Measurements from ENCODE around the gene CYP1A2. TPM values are rescaled to one million over a fixed set of nuclear protein-coding genes. Genes with fewer than 3 reads are reported as not detected.
"Not testable (repeated sequence)": the region's sequence is repeated elsewhere in the genome, so short reads cannot be mapped to it uniquely, and the experiment has no call there.

Gene CYP1A2
- total RNA-seq, 1 donor from 2014 or later: not detected

DNA sequence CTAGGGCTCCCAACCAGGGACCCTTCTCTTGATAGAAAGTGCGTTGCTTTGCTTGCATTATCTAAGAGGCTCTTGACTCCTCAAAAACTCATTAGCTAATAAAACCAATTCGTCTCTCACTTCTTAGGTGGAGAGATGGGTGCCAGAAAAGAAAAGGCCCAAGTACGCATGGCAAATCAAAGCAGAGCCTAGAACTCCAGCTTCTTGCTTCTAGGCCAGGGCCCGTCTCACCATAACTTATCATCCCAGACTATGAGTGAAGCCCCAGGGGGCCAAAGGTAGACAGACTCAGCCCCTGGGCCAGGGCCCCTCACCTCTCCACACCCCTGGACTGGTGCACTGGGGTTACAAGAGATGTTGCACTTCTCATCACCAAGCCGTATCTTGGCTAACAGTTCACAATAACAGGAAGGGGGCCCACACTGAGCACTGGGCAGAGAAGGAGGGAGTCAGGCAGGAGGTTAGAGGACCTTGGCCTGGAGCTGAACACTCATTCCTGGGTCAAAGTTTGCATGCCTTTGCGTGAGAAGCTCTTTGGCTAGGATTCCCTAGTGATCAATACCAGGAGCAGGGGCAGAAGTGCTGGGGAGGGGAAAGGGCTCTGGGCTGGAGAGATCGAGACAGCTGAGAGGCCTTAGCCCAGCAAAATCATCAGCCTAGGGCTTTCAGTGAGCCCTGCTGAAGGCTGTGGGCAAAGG lies 17.9 kb upstream of the CYP1A2 start:
- Mint-ChIP-seq H3K36me3 (ENCODE audit: low read depth) (peaks cover 2% of the 10 kb centered on the region), H3K9me3 (no peaks in the 10 kb centered on the region), H3K4me3 (peak overlapping the region; percentile 13), H3K27ac (ENCODE audit: unreplicated experiment) (peak overlapping the region; percentile 51), H3K27me3 (ENCODE audit: low read depth) (peaks cover 35% of the 10 kb centered on the region), H3K4me1 (peaks cover 17% of the 10 kb centered on the region)
- no peak for DNase-seq (ENCODE audit: low read depth, low spot score)
- TF ChIP-seq, protein P1, sequence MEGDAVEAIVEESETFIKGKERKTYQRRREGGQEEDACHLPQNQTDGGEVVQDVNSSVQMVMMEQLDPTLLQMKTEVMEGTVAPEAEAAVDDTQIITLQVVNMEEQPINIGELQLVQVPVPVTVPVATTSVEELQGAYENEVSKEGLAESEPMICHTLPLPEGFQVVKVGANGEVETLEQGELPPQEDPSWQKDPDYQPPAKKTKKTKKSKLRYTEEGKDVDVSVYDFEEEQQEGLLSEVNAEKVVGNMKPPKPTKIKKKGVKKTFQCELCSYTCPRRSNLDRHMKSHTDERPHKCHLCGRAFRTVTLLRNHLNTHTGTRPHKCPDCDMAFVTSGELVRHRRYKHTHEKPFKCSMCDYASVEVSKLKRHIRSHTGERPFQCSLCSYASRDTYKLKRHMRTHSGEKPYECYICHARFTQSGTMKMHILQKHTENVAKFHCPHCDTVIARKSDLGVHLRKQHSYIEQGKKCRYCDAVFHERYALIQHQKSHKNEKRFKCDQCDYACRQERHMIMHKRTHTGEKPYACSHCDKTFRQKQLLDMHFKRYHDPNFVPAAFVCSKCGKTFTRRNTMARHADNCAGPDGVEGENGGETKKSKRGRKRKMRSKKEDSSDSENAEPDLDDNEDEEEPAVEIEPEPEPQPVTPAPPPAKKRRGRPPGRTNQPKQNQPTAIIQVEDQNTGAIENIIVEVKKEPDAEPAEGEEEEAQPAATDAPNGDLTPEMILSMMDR (conservative IDR thresholded peaks at IDR 0.05): no peak

DNA sequence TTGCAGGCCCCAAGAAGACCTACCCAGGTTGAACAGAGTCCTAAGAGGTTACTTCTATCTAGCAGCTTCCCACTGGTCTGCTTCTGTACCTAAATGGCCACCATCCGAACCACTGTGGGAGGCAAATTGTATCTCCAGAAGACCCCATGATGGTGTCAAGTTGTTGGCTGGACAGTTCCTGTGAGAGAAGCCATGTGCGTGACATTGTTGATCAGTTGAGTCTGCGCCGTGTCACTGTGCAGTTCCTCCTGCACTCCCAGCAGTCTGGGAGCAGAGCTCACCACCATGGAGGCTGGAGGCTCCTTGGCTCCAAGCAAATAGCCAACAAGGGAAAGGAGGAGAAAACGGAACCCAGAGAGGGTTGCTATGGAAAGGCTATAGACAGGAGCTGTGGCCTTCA lies 15.8 kb upstream of the CYP1A2 start:
- H3K36me3 Mint-ChIP-seq (ENCODE audit: low read depth): peaks cover 2% of the 10 kb centered on the region
- peaks cover 20% of the 10 kb centered on the region for H3K4me1 Mint-ChIP-seq
- H3K27me3 Mint-ChIP-seq (ENCODE audit: low read depth): peaks cover 44% of the 10 kb centered on the region
- peaks cover 4% of the 10 kb centered on the region for H3K9me3 Mint-ChIP-seq
- no peak overlapping the region for H3K4me3 Mint-ChIP-seq
- DNase-seq (ENCODE audit: low read depth, low spot score): no peak
- TF ChIP-seq, protein P1 (conservative IDR thresholded peaks at IDR 0.05): no peak
- H3K27ac Mint-ChIP-seq (ENCODE audit: unreplicated experiment): no peak overlapping the region

DNA sequence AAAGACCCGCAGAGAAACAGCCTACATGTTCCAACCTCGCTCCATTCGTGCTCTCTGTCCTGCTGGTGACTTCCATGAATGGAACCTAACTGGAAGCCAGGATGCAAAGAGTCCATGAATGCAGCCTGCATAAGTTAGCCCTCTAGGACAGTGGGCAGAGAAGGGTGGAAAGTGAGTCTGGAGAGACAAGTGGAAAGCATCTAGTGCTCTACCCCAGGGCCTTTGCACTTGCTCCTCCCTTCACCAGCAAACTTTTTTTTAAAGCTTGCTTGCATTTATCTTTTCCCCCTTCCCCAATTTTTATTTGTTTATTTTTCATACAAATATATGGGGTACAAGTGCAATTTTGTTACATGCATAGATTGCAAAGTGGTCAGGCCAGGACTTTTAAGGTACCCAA lies 15.4 kb upstream of the CYP1A2 start:
- H3K27ac Mint-ChIP-seq (ENCODE audit: unreplicated experiment): no peak overlapping the region
- peaks cover 47% of the 10 kb centered on the region for H3K27me3 Mint-ChIP-seq (ENCODE audit: low read depth)
- H3K9me3 Mint-ChIP-seq: peaks cover 8% of the 10 kb centered on the region
- TF ChIP-seq, protein P1 (conservative IDR thresholded peaks at IDR 0.05): no peak
- peaks cover 20% of the 10 kb centered on the region for H3K4me1 Mint-ChIP-seq
- H3K4me3 Mint-ChIP-seq: no peak overlapping the region
- no peak for DNase-seq (ENCODE audit: low read depth, low spot score)
- H3K36me3 Mint-ChIP-seq (ENCODE audit: low read depth): peaks cover 2% of the 10 kb centered on the region

DNA sequence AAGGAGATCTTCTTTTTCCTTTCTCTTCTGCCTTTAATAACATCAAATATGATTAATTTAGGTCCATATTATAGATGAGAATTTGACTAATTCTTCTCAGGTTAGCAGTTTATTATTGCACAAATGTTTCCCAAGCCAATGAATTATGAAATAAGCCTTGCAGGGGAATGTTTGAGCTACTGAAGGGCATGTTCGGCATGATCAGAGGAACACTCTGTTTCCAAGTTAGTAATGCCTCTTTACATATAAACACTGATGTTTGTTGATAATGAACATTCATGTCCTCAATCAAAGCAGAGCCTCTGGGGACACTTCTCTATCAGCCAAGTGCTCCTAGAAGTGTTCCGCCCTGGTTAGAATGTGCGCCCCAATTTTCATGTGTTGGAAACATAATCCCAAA lies 13.3 kb upstream of the CYP1A2 start:
- Mint-ChIP-seq H3K27ac (ENCODE audit: unreplicated experiment) (no peak overlapping the region), H3K36me3 (ENCODE audit: low read depth) (no peaks in the 10 kb centered on the region), H3K9me3 (peaks cover 8% of the 10 kb centered on the region), H3K4me1 (peaks cover 15% of the 10 kb centered on the region), H3K27me3 (ENCODE audit: low read depth) (peaks cover 45% of the 10 kb centered on the region), H3K4me3 (no peak overlapping the region)
- TF ChIP-seq, protein P1 (conservative IDR thresholded peaks at IDR 0.05): no peak
- DNase-seq (ENCODE audit: low read depth, low spot score): no peak

DNA sequence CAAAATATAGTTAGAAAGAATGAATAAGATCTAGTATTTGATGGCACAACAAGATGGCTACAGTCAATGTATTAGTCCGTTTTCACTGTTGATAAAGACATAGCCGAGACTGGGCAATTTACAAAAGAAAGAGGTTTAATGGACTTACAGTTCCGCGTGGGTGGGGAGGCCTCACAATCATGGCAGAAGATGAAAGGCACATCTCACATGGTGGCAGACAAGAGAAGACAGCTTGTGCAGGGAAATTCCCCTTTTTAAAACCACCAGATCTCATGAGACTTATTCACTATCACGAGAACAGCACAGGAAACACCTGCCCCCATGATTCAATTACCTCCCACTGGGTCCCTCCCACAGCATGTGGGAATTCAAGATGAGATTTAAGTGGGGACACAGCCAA lies 10.4 kb upstream of the CYP1A2 start:
- DNase-seq (ENCODE audit: low read depth, low spot score); H3K36me3 Mint-ChIP-seq (ENCODE audit: low read depth); H3K4me1 Mint-ChIP-seq; H3K27ac Mint-ChIP-seq (ENCODE audit: unreplicated experiment); H3K4me3 Mint-ChIP-seq: not testable (repeated sequence)
- Mint-ChIP-seq H3K9me3 (peaks cover 16% of the 10 kb centered on the region), H3K27me3 (ENCODE audit: low read depth) (peaks cover 52% of the 10 kb centered on the region)

DNA sequence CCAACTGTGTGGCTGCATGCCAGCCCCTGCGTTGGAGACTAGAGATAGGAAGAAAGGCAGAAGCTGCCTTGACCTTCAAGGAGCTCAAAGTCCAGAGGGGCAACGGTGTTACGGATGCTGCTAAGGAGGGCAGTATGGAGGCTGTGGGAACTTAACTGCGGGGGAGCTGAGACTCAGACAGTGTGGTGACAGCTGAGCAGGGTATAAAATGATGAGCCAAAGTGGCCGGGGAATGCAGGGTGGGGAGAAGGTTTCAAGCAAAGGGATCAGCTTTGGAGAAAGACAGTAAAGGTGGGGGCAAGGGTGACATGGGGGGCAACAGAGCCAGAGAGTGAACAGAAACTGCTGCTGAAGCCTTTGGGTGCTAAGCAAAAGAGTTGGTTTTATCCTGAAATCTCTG lies 6.2 kb upstream of the CYP1A2 start:
- Mint-ChIP-seq H3K4me1 (peaks cover 2% of the 10 kb centered on the region), H3K27ac (ENCODE audit: unreplicated experiment) (no peak overlapping the region), H3K27me3 (ENCODE audit: low read depth) (peaks cover 21% of the 10 kb centered on the region), H3K36me3 (ENCODE audit: low read depth) (peaks cover 3% of the 10 kb centered on the region), H3K9me3 (peaks cover 16% of the 10 kb centered on the region), H3K4me3 (no peak overlapping the region)
- no peak for DNase-seq (ENCODE audit: low read depth, low spot score)
- TF ChIP-seq, protein P1 (conservative IDR thresholded peaks at IDR 0.05): no peak
